ENCODE measurements around the gene ELAC2. TPM values are rescaled to one million over a fixed set of nuclear protein-coding genes. Genes with fewer than 3 reads are reported as not detected.

Gene ELAC2
- total RNA-seq, 4 donors from 2014 or later, result 57.1 to 235 (median 93.7) TPM

DNA sequence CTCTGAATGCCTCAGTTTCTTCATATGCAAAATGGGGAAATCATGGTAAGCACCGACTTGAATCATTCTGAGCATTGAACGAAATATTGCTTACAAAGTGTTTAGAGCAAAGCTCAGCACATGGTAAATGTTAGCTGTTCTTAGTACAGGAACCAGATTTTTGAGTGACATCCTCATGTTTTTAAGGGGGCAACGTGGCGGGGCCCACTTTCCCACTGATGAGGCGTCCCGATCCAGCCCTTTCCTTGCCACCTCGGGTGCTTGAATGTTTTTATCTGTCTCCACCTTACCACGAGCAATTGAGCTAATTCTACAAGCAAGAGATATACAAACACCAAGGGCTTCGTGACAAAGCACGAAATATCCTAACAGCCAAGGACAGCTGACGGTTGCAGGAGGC, 49.9 kb downstream of the ELAC2 start:
- Histone ChIP-seq H3K4me1 (no peaks in the 10 kb centered on the region), H3K27me3 (no peaks in the 10 kb centered on the region), H3K27ac (no peak overlapping the region), H3K36me3 (no peaks in the 10 kb centered on the region), H3K9me3 (no peaks in the 10 kb centered on the region), H3K4me3 (no peak overlapping the region)
- no peak for TF ChIP-seq POLR2A (IDR thresholded peaks at IDR 0.05)
- TF ChIP-seq, protein P1, sequence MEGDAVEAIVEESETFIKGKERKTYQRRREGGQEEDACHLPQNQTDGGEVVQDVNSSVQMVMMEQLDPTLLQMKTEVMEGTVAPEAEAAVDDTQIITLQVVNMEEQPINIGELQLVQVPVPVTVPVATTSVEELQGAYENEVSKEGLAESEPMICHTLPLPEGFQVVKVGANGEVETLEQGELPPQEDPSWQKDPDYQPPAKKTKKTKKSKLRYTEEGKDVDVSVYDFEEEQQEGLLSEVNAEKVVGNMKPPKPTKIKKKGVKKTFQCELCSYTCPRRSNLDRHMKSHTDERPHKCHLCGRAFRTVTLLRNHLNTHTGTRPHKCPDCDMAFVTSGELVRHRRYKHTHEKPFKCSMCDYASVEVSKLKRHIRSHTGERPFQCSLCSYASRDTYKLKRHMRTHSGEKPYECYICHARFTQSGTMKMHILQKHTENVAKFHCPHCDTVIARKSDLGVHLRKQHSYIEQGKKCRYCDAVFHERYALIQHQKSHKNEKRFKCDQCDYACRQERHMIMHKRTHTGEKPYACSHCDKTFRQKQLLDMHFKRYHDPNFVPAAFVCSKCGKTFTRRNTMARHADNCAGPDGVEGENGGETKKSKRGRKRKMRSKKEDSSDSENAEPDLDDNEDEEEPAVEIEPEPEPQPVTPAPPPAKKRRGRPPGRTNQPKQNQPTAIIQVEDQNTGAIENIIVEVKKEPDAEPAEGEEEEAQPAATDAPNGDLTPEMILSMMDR (IDR thresholded peaks at IDR 0.05), result no peak
- DNase-seq, result no peak

DNA sequence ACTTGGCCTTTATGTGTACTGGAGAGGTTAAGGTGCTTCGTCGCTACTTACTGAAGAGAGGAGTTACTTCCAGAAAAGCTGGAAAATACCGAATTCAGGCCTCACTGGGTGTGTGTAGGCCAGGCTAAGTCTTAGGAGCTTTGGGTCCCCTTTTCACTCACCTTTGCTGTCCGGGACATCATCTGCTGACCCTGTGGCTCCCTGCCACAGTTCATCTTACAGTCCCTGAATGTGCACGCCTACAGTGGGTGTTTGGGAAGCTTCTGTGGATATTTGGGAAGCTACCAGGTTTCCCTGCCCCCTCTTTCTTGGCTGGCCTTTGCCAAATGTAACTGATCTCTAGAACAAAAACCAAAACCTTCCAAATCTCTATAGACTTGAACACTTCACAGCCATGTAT, 51.4 kb downstream of the ELAC2 start:
- no peak for TF ChIP-seq POLR2A (IDR thresholded peaks at IDR 0.05)
- TF ChIP-seq, protein P1 (IDR thresholded peaks at IDR 0.05), result no peak
- no peaks in the 10 kb centered on the region for H3K27me3 ChIP-seq
- H3K4me3 ChIP-seq, result no peak overlapping the region
- no peaks in the 10 kb centered on the region for H3K36me3 ChIP-seq
- no peaks in the 10 kb centered on the region for H3K9me3 ChIP-seq
- no peak for DNase-seq
- H3K4me1 ChIP-seq, result no peaks in the 10 kb centered on the region
- no peak overlapping the region for H3K27ac ChIP-seq

DNA sequence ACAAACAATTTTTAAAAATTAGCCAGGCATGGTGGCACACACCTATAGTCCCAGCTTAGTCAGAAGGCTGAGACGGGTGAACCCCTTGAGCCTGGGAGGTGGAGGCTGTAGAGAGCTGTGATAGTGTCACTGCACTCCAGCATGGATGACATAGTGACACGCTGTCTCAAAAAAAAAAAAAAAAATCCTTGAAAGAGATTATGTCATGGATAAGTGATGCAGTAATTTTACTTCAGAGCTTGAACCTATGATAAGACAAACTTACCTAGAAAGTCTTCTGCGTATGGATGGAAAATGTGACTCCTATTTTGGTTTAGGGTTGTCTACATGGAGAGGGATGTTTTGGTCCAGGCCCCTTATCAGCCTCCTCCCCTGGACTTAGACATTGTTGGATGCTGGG, 51.8 kb downstream of the ELAC2 start:
- Histone ChIP-seq H3K9me3 (no peaks in the 10 kb centered on the region), H3K27me3 (no peaks in the 10 kb centered on the region), H3K4me1 (no peaks in the 10 kb centered on the region), H3K36me3 (no peaks in the 10 kb centered on the region), H3K4me3 (no peak overlapping the region), H3K27ac (no peak overlapping the region)
- TF ChIP-seq POLR2A (IDR thresholded peaks at IDR 0.05), result no peak
- TF ChIP-seq, protein P1 (IDR thresholded peaks at IDR 0.05), result no peak
- DNase-seq, result no peak

DNA sequence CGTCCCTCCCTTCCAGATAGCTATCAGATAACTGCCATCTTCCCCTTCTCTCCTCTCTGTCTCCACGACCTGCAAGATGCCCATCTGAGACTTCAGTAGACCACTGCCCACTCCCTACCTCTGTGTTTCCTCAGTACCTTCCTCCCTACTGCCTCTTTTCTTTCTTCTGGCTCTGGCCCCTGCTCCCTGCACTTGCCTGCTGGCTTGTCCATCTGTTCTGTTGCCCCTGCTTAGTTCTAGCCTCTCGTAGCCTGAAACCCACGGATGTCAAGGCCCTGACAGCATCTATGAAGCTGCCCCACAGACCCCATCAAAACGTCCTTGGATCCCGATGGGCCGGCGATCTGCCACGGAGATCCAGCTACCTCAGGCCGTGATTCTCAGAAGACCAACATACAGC, 53.0 kb downstream of the ELAC2 start:
- DNase-seq, result no peak
- Histone ChIP-seq H3K27ac (no peak overlapping the region), H3K9me3 (no peaks in the 10 kb centered on the region), H3K4me3 (no peak overlapping the region), H3K36me3 (no peaks in the 10 kb centered on the region), H3K27me3 (no peaks in the 10 kb centered on the region), H3K4me1 (no peaks in the 10 kb centered on the region)
- TF ChIP-seq, protein P1 (IDR thresholded peaks at IDR 0.05), result no peak
- no peak for TF ChIP-seq POLR2A (IDR thresholded peaks at IDR 0.05)

DNA sequence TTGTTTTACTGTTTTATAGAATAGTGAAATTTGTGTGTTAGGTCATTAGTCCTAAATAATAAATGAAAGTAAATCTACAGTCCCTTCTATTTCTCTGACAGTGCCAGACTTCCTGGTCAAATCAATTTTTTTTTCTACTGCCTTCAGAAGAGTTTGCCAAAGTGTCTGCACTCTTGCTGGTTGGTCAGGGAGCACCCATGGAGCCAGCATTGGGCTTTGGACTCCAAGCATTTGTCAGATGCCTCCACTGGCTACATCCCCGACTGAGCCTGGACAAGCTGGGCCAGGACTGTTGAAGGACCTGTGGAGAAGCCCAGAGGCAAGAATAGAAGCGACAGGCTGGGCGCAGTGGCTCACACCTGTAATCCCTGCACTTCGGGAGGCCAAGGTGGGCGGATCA, 53.7 kb downstream of the ELAC2 start:
- TF ChIP-seq POLR2A (IDR thresholded peaks at IDR 0.05), result no peak
- TF ChIP-seq, protein P1 (IDR thresholded peaks at IDR 0.05), result no peak
- Histone ChIP-seq H3K27ac (no peak overlapping the region), H3K27me3 (no peaks in the 10 kb centered on the region), H3K9me3 (no peaks in the 10 kb centered on the region), H3K36me3 (no peaks in the 10 kb centered on the region), H3K4me3 (no peak overlapping the region), H3K4me1 (no peaks in the 10 kb centered on the region)
- DNase-seq, result no peak

DNA sequence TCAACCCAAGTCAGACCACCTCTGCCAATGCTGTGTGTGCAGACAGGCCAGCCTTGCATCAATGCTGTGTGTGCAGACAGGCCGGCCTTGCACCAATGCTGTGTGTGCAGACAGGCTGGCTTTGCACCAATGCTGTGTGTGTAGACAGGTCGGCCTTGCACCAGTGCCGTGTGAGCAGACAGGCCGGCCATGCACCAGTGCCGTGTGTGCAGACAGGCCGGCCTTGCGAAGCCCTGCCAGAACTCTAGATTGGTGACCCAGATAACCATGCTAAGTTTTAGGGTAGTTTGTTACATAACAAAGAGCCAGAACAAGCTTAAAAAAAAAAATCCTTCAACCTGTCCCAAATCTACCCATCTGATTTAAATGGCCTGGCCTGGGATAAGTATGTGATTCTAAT, 54.3 kb downstream of the ELAC2 start:
- no peak overlapping the region for H3K4me3 ChIP-seq
- no peak for DNase-seq
- no peaks in the 10 kb centered on the region for H3K4me1 ChIP-seq
- H3K9me3 ChIP-seq, result no peaks in the 10 kb centered on the region
- TF ChIP-seq POLR2A (IDR thresholded peaks at IDR 0.05), result no peak
- TF ChIP-seq, protein P1 (IDR thresholded peaks at IDR 0.05), result no peak
- H3K27ac ChIP-seq, result no peak overlapping the region
- no peaks in the 10 kb centered on the region for H3K36me3 ChIP-seq
- no peaks in the 10 kb centered on the region for H3K27me3 ChIP-seq

All from Peyer's patch (tissue), 4 donors.